K562 (cell line): ENCODE measurements around the gene OPRD1. TPM values are rescaled to one million over a fixed set of nuclear protein-coding genes. Genes with fewer than 3 reads are reported as not detected.

Source experiments
- ATAC-seq: fragments of 200-7000 bp; cut with Tn5 transposase; 3 replicates; pipeline ENCODE4 v1.9.1; 2020; ENCODE audit warnings: moderate library complexity
- BruUV-seq: library from RNA; stranded (reverse); fragments of 400-500 nt; replicated peaks from 2 replicates; lab custom pipeline; 2021; lab: Mats Ljungman, UMichigan
- CTCF ChIA-PET: fragments of 300-600 bp; formaldehyde crosslinking; extraction: SDS; loops from one replicate; lab custom pipeline; 2021; ENCODE audit warnings: low intra/inter-chr PET ratio; lab: Yijun Ruan, JAX
- POLR2A ChIA-PET: fragments of 300-600, 350-650 bp; sonication (Branson Sonifier 250); formaldehyde crosslinking; extraction: SDS; loops from one replicate; lab custom pipeline; 2021; ENCODE audit warnings: antibody characterized with exemption, inconsistent platforms; lab: Yijun Ruan, JAX
- DNase-seq, 4 experiments: peaks; one replicate each; pipeline versions ENCODE4 v3.0.0 to v3.0.0-alpha.2; 2011 to 2018; ENCODE audit warnings: low spot score in 3 of 4, mixed read lengths in 3 of 4; ENCODE audit errors: extremely low read depth in 1 of 4
- FAIRE-seq: peaks from 2 replicates; lab custom pipeline; 2011; peaks lifted over from hg19 to GRCh38; lab: Jason Lieb, UNC
- H2AFZ ChIP-seq: 2 replicates; pipeline ENCODE4 v1.6.0; 2011; ENCODE audit warnings: low read depth, low read length, control low read depth, inconsistent platforms
- H3K27ac ChIP-seq: fragments of 200-600 bp; 3 replicates; pipeline ENCODE4 v1.8.0; 2011; ENCODE audit warnings: low read depth, mild to moderate bottlenecking, control low read depth, inconsistent platforms, low read length, moderate library complexity, mixed read lengths; ENCODE audit errors: extremely low read depth
- H3K27me3 ChIP-seq, 2 experiments: fragments of 300-600 bp in 1 of 2; 2 replicates in 1 of 2; 3 replicates in 1 of 2; pipeline versions ENCODE4 v1.6.0 to v1.8.0; 2011; ENCODE audit warnings: inconsistent platforms in 2 of 2, low read length in 2 of 2, mild to moderate bottlenecking in 1 of 2, mixed read lengths in 1 of 2, moderate library complexity in 1 of 2; ENCODE audit not compliant: control insufficient read depth in 2 of 2, insufficient read depth in 2 of 2
- H3K36me3 ChIP-seq: fragments of 300-600 bp; 3 replicates; pipeline ENCODE4 v1.8.0; 2011; ENCODE audit warnings: mild to moderate bottlenecking, low read length, inconsistent platforms; ENCODE audit not compliant: control insufficient read depth, insufficient read depth
- H3K4me1 ChIP-seq, 2 experiments: fragments of 200-600 bp in 1 of 2; replicated peaks in 1 of 2; 2 replicates in 1 of 2; 3 replicates in 1 of 2; pipeline versions ENCODE4 v1.5.1 to v1.8.0; 2011; ENCODE audit warnings: inconsistent platforms in 2 of 2, low read length in 2 of 2, mild to moderate bottlenecking in 1 of 2, mixed read lengths in 1 of 2, moderate library complexity in 1 of 2; ENCODE audit not compliant: control insufficient read depth in 2 of 2, insufficient read depth in 2 of 2
- H3K4me2 ChIP-seq: 2 replicates; pipeline ENCODE4 v1.6.1; 2011; ENCODE audit warnings: low read length, control low read depth, inconsistent platforms, mixed read lengths; ENCODE audit not compliant: insufficient read depth
- H3K4me3 ChIP-seq: fragments of 200-600 bp; sonication (generic), shearing (Covaris generic); 2 replicates; pipeline ENCODE4 v1.5.1; 2016; ENCODE audit warnings: control low read depth, inconsistent platforms
- H3K79me2 ChIP-seq: fragments of 200-600 bp; 3 replicates; pipeline ENCODE4 v1.8.0; 2011; ENCODE audit warnings: low read length, inconsistent platforms; ENCODE audit not compliant: control insufficient read depth, insufficient read depth
- H3K9ac ChIP-seq, 2 experiments: 2 replicates each; pipeline versions ENCODE4 v1.6.0 to v1.6.1; 2011; ENCODE audit warnings: low read depth in 2 of 2, low read length in 2 of 2, control low read depth in 1 of 2, inconsistent platforms in 1 of 2, mild to moderate bottlenecking in 1 of 2, mixed read lengths in 1 of 2; ENCODE audit not compliant: insufficient read depth in 1 of 2
- H3K9me1 ChIP-seq: one replicate; pipeline ENCODE4 v1.6.0; 2011; ENCODE audit warnings: inconsistent platforms, mild to moderate bottlenecking, low read length, moderate library complexity; ENCODE audit not compliant: control insufficient read depth, insufficient read depth
- H3K9me3 ChIP-seq: replicated peaks from 2 replicates; pipeline ENCODE4 v1.5.1; 2011; ENCODE audit warnings: low read depth, low read length, inconsistent platforms; ENCODE audit not compliant: control insufficient read depth, insufficient read depth
- H4K20me1 ChIP-seq: replicated peaks from 2 replicates; pipeline ENCODE4 v1.6.1; 2011; ENCODE audit warnings: low read length, inconsistent platforms, mixed read lengths; ENCODE audit not compliant: control insufficient read depth, insufficient read depth
- CHAMP1 ChIP-seq: fragments of 450-650 bp; IDR thresholded peaks from 2 replicates; pipeline ENCODE4 v1.6.1; 2016; ENCODE audit warnings: mild to moderate bottlenecking
- ETV5 ChIP-seq: sonication (generic); formaldehyde crosslinking; IDR thresholded peaks from 2 replicates; pipeline ENCODE4 v1.4.0; 2020; ENCODE audit warnings: low read depth, mild to moderate bottlenecking, missing genetic modification reagents
- HMGXB4 ChIP-seq: sonication (generic); formaldehyde crosslinking; IDR thresholded peaks from 2 replicates; pipeline ENCODE4 v1.8.1; 2023; ENCODE audit warnings: mild to moderate bottlenecking, missing genetic modification reagents
- POLR3A ChIP-seq: IDR thresholded peaks from 2 replicates; pipeline ENCODE4 v1.6.1; 2011; ENCODE audit warnings: borderline replicate concordance, mild to moderate bottlenecking, moderate library complexity; ENCODE audit not compliant: insufficient read length, insufficient read depth; ENCODE audit errors: extremely low read depth
- SNRNP70 ChIP-seq: fragments of 200-400 bp; formaldehyde crosslinking; optimal IDR thresholded peaks from 2 replicates; pipeline ENCODE3; 2017; ENCODE audit warnings: low read depth, low read length
- TARDBP ChIP-seq: fragments of 450-650 bp; IDR thresholded peaks from 2 replicates; pipeline ENCODE4 v1.6.1; 2016
- TCF7 ChIP-seq: sonication (generic); IDR thresholded peaks from 2 replicates; pipeline ENCODE4 v1.6.1; 2016; ENCODE audit warnings: antibody characterized with exemption, borderline replicate concordance
- WHSC1 ChIP-seq: IDR thresholded peaks from one replicate; pipeline ENCODE4 v1.6.1; 2012; ENCODE audit warnings: low read length, control low read depth, inconsistent platforms
- ZNF512 ChIP-seq: IDR thresholded peaks from 2 replicates; pipeline ENCODE4 v1.6.1; 2016; ENCODE audit warnings: missing genetic modification characterization, missing compliant biosample characterization
- WGBS: fragments of 100-300 bp; shearing (Covaris generic); methylation state at CpG from one replicate; pipeline ENCODE4 v1.1.6; 2016; ENCODE audit warnings: low coverage, mixed read lengths; ENCODE audit not compliant: insufficient coverage; ENCODE audit errors: missing lambda C conversion rate; 5-methylcytosine and 5-hydroxymethylcytosine counted together
- in situ Hi-C: fragments of 300-500 bp; cut with MboI; formaldehyde crosslinking; loops from 4 replicates; pipeline ENCODE4 v1.15.0; 2018; ENCODE audit warnings: inconsistent platforms, mixed read lengths
- intact Hi-C: fragments of 100-400 bp; cut with micrococcal nuclease; formaldehyde crosslinking; loops from 2 replicates; pipeline ENCODE4 v1.14.2; 2022
- polyA plus RNA-seq, 8 experiments: library from polyadenylated mRNA; depleted of rRNA in 4 of 8; stranded (reverse) in 5 of 8; unstranded in 3 of 8; fragments of >200 nt; fragmentation: Nextera tagmentation in 2 of 8; fragmentation: Illumina TruSeq in 1 of 8; extraction: Ambion mirVana in 2 of 8; extraction: Trizol in 1 of 8; gene quantifications; 2 replicates each; pipeline versions ENCODE4 v1.2.1 to v1.2.3, GENCODE V29; 2011 to 2014; ENCODE audit warnings: inconsistent platforms in 1 of 8, missing spikeins in 1 of 8
- total RNA-seq, 7 experiments: library from RNA; depleted of rRNA in 6 of 7; stranded (reverse); fragments of >200 nt in 6 of 7; fragmentation: Illumina TruSeq in 2 of 7; extraction: Trizol in 2 of 7; gene quantifications; 2 replicates each; pipeline versions ENCODE4 v1.2.1 to v1.2.3, GENCODE V29; 2011 to 2021; ENCODE audit warnings: low replicate concordance in 1 of 7

Gene OPRD1
- total and polyA plus RNA-seq, 9 of the 15 experiments (the other 6 are each of a cell fraction or from before 2014, with no cell fraction given): under 0.01 to 0.03 (median under 0.01) TPM; not detected in 6

DNA sequence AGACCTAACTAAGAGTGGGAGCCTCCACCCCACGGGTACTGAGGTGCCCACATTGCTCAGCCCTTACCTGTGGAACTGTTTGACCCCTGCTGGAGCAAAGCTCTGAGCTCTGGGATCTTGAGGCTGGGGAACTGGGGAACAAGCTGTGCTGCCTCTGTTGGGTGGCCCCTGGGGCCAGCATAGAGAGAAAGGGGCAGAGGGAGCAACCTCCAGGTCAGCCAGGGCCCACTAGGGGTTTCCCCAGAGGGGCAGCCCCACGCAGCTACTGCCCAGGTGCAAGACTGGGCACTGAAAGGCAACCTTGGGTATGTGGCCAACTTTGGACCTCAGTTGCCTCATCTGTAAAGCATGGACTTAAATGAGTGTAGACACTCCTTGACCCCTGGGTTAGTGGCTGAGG lies 78.9 kb downstream of the OPRD1 start (continued):
- TF ChIP-seq CHAMP1 (no peak), SNRNP70 (no peak), POLR3A (no peak), WHSC1 (no peak), ETV5 (CRISPR knock-in tag) (no peak), TARDBP (no peak), ZNF512 (tag) (no peak)

DNA sequence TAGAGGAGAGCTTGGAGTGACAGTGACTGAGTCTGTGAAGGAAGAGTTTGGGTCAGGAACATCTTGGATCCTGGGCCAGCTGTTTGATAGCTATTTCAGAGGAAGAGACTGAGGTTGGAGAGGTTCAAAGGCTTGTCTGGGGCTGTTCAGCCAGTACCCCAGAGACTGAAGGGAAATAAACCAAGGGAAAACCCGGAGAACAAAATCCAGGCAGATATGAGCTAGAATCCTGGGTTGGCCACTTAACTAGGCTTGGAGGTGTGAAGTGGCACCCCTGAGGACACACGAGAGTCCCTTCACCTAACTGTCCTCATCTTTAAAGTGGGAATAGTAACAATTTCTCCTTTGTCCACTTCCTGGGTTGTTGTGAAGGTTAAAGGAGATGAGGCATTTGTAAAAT lies 79.3 kb downstream of the OPRD1 start:
- Histone ChIP-seq H3K9ac (peak overlapping the region; percentile 12 to 80; a peak in 1 of 4 replicates), H2AFZ (no peak overlapping the region), H3K4me2 (no peak overlapping the region), H3K4me1 (peaks cover 38 to 54% of the 10 kb centered on the region in 2 experiments), H3K9me3 (no peaks in the 10 kb centered on the region), H3K27ac (peak overlapping the region; percentile 20; the same call in 1 of the 3 replicates), H3K27me3 (no peaks in the 10 kb centered on the region), H3K9me1 (peaks cover 16% of the 10 kb centered on the region), H4K20me1 (peaks cover 35% of the 10 kb centered on the region; the same call in 1 of the 2 replicates), H3K36me3 (peaks cover 68% of the 10 kb centered on the region), H3K79me2 (peaks cover 96% of the 10 kb centered on the region), H3K4me3 (no peak overlapping the region)
- ATAC-seq: no peak
- FAIRE-seq: no peak
- in situ Hi-C loops (no loop called here), intact Hi-C loops (no loop called here)
- WGBS: 93% methylated on average over 2 of the region's 2 CpGs
- ChIA-PET POLR2A (interaction anchor here (0.6 to 2.5 kb wide), 9 partner anchors 9 to 289 kb away, joined by 3 to 10 read pairs (median 5); partner anchors contain the start of gene EPB41), CTCF (no interaction called here)
- no TSS peak for BruUV-seq
- no peak for DNase-seq
- TF ChIP-seq HMGXB4 (CRISPR knock-in tag) (0 out of 2 replicates have a peak, but pooled peaks have one; percentile 51), TCF7 (no peak)
